NCI-H446 treated with DMSO at 0.1 percent for 48 hours (cell line): ENCODE data around the gene BIRC6.

Source experiments
- DNase-seq: peaks from one replicate; lab custom pipeline; 2025; lab: John Stamatoyannopoulos, UW

BIRC6 gene

GRCh38 chr2:32372519-32373182, 15.8 kb downstream of the BIRC6 start:
- DNase-seq: no peak

- DNase-seq: no peak
These were observed 18.5 kb downstream of the BIRC6 start for GRCh38 chr2:32375228-32375892.

- DNase-seq: no peak
These were observed 19.9 kb downstream of the BIRC6 start for GRCh38 chr2:32376756-32377155.

GRCh38 chr2:32377928-32378327, 21.1 kb downstream of the BIRC6 start:
- DNase-seq: no peak

GRCh38 chr2:32379352-32379751, 22.5 kb downstream of the BIRC6 start:
- no peak for DNase-seq

GRCh38 chr2:32383858-32384257, 27.0 kb downstream of the BIRC6 start:
- no peak for DNase-seq

GRCh38 chr2:32384529-32384928, 27.7 kb downstream of the BIRC6 start:
- no peak for DNase-seq

GRCh38 chr2:32386739-32387138, 29.9 kb downstream of the BIRC6 start:
- DNase-seq: no peak

- no peak for DNase-seq
These were observed 42.4 kb downstream of the BIRC6 start for GRCh38 chr2:32399221-32399620.

- DNase-seq: no peak
These were observed 45.3 kb downstream of the BIRC6 start for GRCh38 chr2:32402091-32402490.

- no peak for DNase-seq
These were observed 47.0 kb downstream of the BIRC6 start for GRCh38 chr2:32403782-32404181.

GRCh38 chr2:32404691-32405090, 47.9 kb downstream of the BIRC6 start:
- DNase-seq: no peak

- DNase-seq: no peak
These were observed 59.7 kb downstream of the BIRC6 start for GRCh38 chr2:32416519-32416918.

- DNase-seq: no peak
These were observed 60.8 kb downstream of the BIRC6 start for GRCh38 chr2:32417659-32418058.

- DNase-seq: no peak
These were observed 62.0 kb downstream of the BIRC6 start for GRCh38 chr2:32418778-32419177.

GRCh38 chr2:32422133-32422532, 65.3 kb downstream of the BIRC6 start:
- no peak for DNase-seq

GRCh38 chr2:32423536-32423935, 66.7 kb downstream of the BIRC6 start:
- no peak for DNase-seq

- no peak for DNase-seq
These were observed 67.9 kb downstream of the BIRC6 start for GRCh38 chr2:32424739-32425138.

- DNase-seq: no peak
These were observed 68.9 kb downstream of the BIRC6 start for GRCh38 chr2:32425719-32426141.

- DNase-seq: no peak
These were observed 71.1 kb downstream of the BIRC6 start for GRCh38 chr2:32427672-32428610.

GRCh38 chr2:32430804-32431203, 74.0 kb downstream of the BIRC6 start:
- DNase-seq: no peak

- DNase-seq: no peak
These were observed 79.3 kb downstream of the BIRC6 start for GRCh38 chr2:32436150-32436549.

- DNase-seq: no peak
These were observed 85.2 kb downstream of the BIRC6 start for GRCh38 chr2:32442020-32442467.
